HG03135 (cell line): ENCODE data around the gene SERGEF.
"Not testable (repeated sequence)": the region's sequence is repeated elsewhere in the genome, so short reads cannot be mapped to it uniquely, and the experiment has no call there.

Experiments used
- ATAC-seq: cut with Tn5 transposase; IDR thresholded peaks from one replicate; pipeline ENCODE4 v1.9.1; 2021; ENCODE audit warnings: mild to moderate bottlenecking, moderate library complexity; ENCODE audit not compliant: unreplicated experiment

SERGEF gene

GRCh38 chr11:17915500-17916143 lies 97.2 kb downstream of the SERGEF start:
- ATAC-seq: no peak

GRCh38 chr11:17914957-17915356 lies 97.9 kb downstream of the SERGEF start:
- ATAC-seq: no peak

GRCh38 chr11:17907046-17907445 lies 105.8 kb downstream of the SERGEF start:
- ATAC-seq: no peak

- ATAC-seq: no peak
Measured at GRCh38 chr11:17906436-17906835, 106.4 kb downstream of the SERGEF start.

- ATAC-seq: peak; percentile 87
Measured at GRCh38 chr11:17905477-17905876, 107.4 kb downstream of the SERGEF start.

- ATAC-seq: no peak
Measured at GRCh38 chr11:17901481-17901880, 111.4 kb downstream of the SERGEF start.

GRCh38 chr11:17898782-17899181 lies 114.1 kb downstream of the SERGEF start:
- ATAC-seq: no peak

GRCh38 chr11:17898071-17898470 lies 114.8 kb downstream of the SERGEF start:
- ATAC-seq: no peak

GRCh38 chr11:17897495-17897894 lies 115.4 kb downstream of the SERGEF start:
- no peak for ATAC-seq

GRCh38 chr11:17896496-17897151 lies 116.2 kb downstream of the SERGEF start:
- ATAC-seq: not testable (repeated sequence)

GRCh38 chr11:17894929-17895658 lies 117.8 kb downstream of the SERGEF start:
- ATAC-seq: no peak

- no peak for ATAC-seq
Measured at GRCh38 chr11:17892409-17892808, 120.4 kb downstream of the SERGEF start.

GRCh38 chr11:17890325-17890724 lies 122.5 kb downstream of the SERGEF start:
- no peak for ATAC-seq

- no peak for ATAC-seq
Measured at GRCh38 chr11:17887779-17888178, 125.1 kb downstream of the SERGEF start.

- no peak for ATAC-seq
Measured at GRCh38 chr11:17883946-17884345, 128.9 kb downstream of the SERGEF start.

- no peak for ATAC-seq
Measured at GRCh38 chr11:17883057-17883456, 129.8 kb downstream of the SERGEF start.

GRCh38 chr11:17878743-17879142 lies 134.1 kb downstream of the SERGEF start:
- ATAC-seq: no peak

- ATAC-seq: no peak
Measured at GRCh38 chr11:17877886-17878285, 135.0 kb downstream of the SERGEF start.

- ATAC-seq: no peak
Measured at GRCh38 chr11:17876827-17877226, 136.0 kb downstream of the SERGEF start.

GRCh38 chr11:17875891-17876290 lies 137.0 kb downstream of the SERGEF start:
- no peak for ATAC-seq

- no peak for ATAC-seq
Measured at GRCh38 chr11:17873586-17873985, 139.3 kb downstream of the SERGEF start.

GRCh38 chr11:17868398-17868797 lies 144.4 kb downstream of the SERGEF start:
- ATAC-seq: not testable (repeated sequence)
